HepG2 (cell line): ENCODE data around the gene BORCS5. TPM values are rescaled to one million over a fixed set of nuclear protein-coding genes. Genes with fewer than 3 reads are reported as not detected.
A peak's percentile ranks its signal among the peaks of the same experiment; 100 is the strongest.

Experiments used
- ATAD3A ChIP-seq: sonication (generic); formaldehyde crosslinking; IDR thresholded peaks from 2 replicates; pipeline ENCODE4 v1.4.0; 2020; ENCODE audit warnings: missing genetic modification reagents
- CREB3 ChIP-seq: sonication (generic); formaldehyde crosslinking; IDR thresholded peaks from 2 replicates; pipeline ENCODE4 v1.5.0; 2020; ENCODE audit warnings: missing genetic modification reagents
- E2F5 ChIP-seq: sonication (generic); formaldehyde crosslinking; conservative IDR thresholded peaks from 2 replicates; pipeline ENCODE4 v1.4.0; 2020; ENCODE audit warnings: missing genetic modification reagents
- FOSL2 ChIP-seq: sonication (generic); formaldehyde crosslinking; IDR thresholded peaks from 2 replicates; pipeline ENCODE4 v1.4.0; 2020; ENCODE audit warnings: missing genetic modification reagents
- HCFC1 ChIP-seq: fragments of 150-350 bp; IDR thresholded peaks from 2 replicates; pipeline ENCODE4 v1.6.1; 2014; ENCODE audit warnings: low read depth, low read length
- NKX3-1 ChIP-seq: sonication (generic); formaldehyde crosslinking; IDR thresholded peaks from 2 replicates; pipeline ENCODE4 v1.5.0; 2020; ENCODE audit warnings: missing genetic modification reagents
- POLR2AphosphoS5 ChIP-seq: IDR thresholded peaks from 2 replicates; pipeline ENCODE4 v1.6.1; 2012; ENCODE audit warnings: low read depth, low read length
- STAT5B ChIP-seq: sonication (generic); formaldehyde crosslinking; IDR thresholded peaks from 2 replicates; pipeline ENCODE4 v1.4.0; 2020; ENCODE audit warnings: missing genetic modification reagents
- ZNF260 ChIP-seq: sonication (generic); formaldehyde crosslinking; IDR thresholded peaks from 2 replicates; pipeline ENCODE4 v1.4.0; 2020; ENCODE audit warnings: missing genetic modification reagents, low read depth, mild to moderate bottlenecking, borderline replicate concordance
- ZNF264 ChIP-seq: sonication (generic); formaldehyde crosslinking; IDR thresholded peaks from 2 replicates; pipeline ENCODE4 v1.4.0; 2020; ENCODE audit warnings: missing genetic modification reagents
- ZNF30 ChIP-seq: sonication (generic); formaldehyde crosslinking; IDR thresholded peaks from 2 replicates; pipeline ENCODE4 v1.5.0; 2020; ENCODE audit warnings: mild to moderate bottlenecking, missing genetic modification reagents
- ZNF335 ChIP-seq: sonication (generic); formaldehyde crosslinking; IDR thresholded peaks from 2 replicates; pipeline ENCODE4 v1.4.0; 2020; ENCODE audit warnings: missing genetic modification reagents
- ZNF737 ChIP-seq: sonication (generic); formaldehyde crosslinking; IDR thresholded peaks from 2 replicates; pipeline ENCODE4 v1.5.0; 2020; ENCODE audit warnings: missing genetic modification reagents, mild to moderate bottlenecking, borderline replicate concordance
- ZNF766 ChIP-seq: sonication (generic); formaldehyde crosslinking; IDR thresholded peaks from 2 replicates; pipeline ENCODE4 v1.5.0; 2020; ENCODE audit warnings: missing genetic modification reagents, borderline replicate concordance
- ZNF816 ChIP-seq: sonication (generic); formaldehyde crosslinking; IDR thresholded peaks from 2 replicates; pipeline ENCODE4 v1.8.0; 2022; ENCODE audit warnings: missing genetic modification reagents, mild to moderate bottlenecking, borderline replicate concordance
- polyA plus RNA-seq, 8 experiments: library from polyadenylated mRNA; depleted of rRNA in 3 of 8; stranded (reverse) in 7 of 8; unstranded in 1 of 8; fragments of >200 nt; fragmentation: Illumina TruSeq in 4 of 8; extraction: Trizol in 4 of 8; gene quantifications; 2 replicates each; pipeline versions ENCODE4 v1.2.1 to v1.2.3, GENCODE V29; 2011 to 2016; ENCODE audit warnings: low read depth in 4 of 8, missing spikeins in 1 of 8, mixed read lengths in 1 of 8; ENCODE audit not compliant: insufficient read depth in 1 of 8
- total RNA-seq, 5 experiments: library from RNA; depleted of rRNA; stranded (reverse); fragments of >200 nt; fragmentation: Illumina TruSeq; extraction: Trizol; gene quantifications; 2 replicates each; pipeline ENCODE4 v1.2.3, GENCODE V29; 2016; ENCODE audit warnings: low read depth in 1 of 5
- TF ChIP-seq, protein P1 (sequence below): IDR thresholded peaks from 2 replicates; pipeline ENCODE4 v1.6.1; 2012; ENCODE audit warnings: low read length, improper control_type of control experiment
- TF ChIP-seq, protein P2 (sequence below): sonication (generic); formaldehyde crosslinking; IDR thresholded peaks from 2 replicates; pipeline ENCODE4 v1.4.0; 2020; ENCODE audit warnings: mild to moderate bottlenecking, missing genetic modification reagents
- TF ChIP-seq, protein P3 (sequence below): IDR thresholded peaks from 2 replicates; pipeline ENCODE4 v1.6.1; 2016; ENCODE audit warnings: low read depth
- TF ChIP-seq, protein P4 (sequence below): sonication (generic); formaldehyde crosslinking; IDR thresholded peaks from 2 replicates; pipeline ENCODE4 v1.8.0; 2023; ENCODE audit warnings: mild to moderate bottlenecking, missing genetic modification reagents

BORCS5 gene
- total and polyA plus RNA-seq, 2 of the 13 experiments (the other 11 are each of a cell fraction or from before 2014, with no cell fraction given): 3.9 to 4.7 TPM

- TF ChIP-seq, protein P1, sequence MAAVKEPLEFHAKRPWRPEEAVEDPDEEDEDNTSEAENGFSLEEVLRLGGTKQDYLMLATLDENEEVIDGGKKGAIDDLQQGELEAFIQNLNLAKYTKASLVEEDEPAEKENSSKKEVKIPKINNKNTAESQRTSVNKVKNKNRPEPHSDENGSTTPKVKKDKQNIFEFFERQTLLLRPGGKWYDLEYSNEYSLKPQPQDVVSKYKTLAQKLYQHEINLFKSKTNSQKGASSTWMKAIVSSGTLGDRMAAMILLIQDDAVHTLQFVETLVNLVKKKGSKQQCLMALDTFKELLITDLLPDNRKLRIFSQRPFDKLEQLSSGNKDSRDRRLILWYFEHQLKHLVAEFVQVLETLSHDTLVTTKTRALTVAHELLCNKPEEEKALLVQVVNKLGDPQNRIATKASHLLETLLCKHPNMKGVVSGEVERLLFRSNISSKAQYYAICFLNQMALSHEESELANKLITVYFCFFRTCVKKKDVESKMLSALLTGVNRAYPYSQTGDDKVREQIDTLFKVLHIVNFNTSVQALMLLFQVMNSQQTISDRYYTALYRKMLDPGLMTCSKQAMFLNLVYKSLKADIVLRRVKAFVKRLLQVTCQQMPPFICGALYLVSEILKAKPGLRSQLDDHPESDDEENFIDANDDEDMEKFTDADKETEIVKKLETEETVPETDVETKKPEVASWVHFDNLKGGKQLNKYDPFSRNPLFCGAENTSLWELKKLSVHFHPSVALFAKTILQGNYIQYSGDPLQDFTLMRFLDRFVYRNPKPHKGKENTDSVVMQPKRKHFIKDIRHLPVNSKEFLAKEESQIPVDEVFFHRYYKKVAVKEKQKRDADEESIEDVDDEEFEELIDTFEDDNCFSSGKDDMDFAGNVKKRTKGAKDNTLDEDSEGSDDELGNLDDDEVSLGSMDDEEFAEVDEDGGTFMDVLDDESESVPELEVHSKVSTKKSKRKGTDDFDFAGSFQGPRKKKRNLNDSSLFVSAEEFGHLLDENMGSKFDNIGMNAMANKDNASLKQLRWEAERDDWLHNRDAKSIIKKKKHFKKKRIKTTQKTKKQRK: no peak
- TF ChIP-seq FOSL2: peak; percentile 34
- TF ChIP-seq E2F5 (CRISPR knock-in tag): no peak
- no peak for TF ChIP-seq ATAD3A (CRISPR knock-in tag)
- TF ChIP-seq, protein P2, sequence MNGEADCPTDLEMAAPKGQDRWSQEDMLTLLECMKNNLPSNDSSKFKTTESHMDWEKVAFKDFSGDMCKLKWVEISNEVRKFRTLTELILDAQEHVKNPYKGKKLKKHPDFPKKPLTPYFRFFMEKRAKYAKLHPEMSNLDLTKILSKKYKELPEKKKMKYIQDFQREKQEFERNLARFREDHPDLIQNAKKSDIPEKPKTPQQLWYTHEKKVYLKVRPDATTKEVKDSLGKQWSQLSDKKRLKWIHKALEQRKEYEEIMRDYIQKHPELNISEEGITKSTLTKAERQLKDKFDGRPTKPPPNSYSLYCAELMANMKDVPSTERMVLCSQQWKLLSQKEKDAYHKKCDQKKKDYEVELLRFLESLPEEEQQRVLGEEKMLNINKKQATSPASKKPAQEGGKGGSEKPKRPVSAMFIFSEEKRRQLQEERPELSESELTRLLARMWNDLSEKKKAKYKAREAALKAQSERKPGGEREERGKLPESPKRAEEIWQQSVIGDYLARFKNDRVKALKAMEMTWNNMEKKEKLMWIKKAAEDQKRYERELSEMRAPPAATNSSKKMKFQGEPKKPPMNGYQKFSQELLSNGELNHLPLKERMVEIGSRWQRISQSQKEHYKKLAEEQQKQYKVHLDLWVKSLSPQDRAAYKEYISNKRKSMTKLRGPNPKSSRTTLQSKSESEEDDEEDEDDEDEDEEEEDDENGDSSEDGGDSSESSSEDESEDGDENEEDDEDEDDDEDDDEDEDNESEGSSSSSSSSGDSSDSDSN (CRISPR knock-in tag): peak; percentile 23; the same call in 1 of the 2 replicates
- TF ChIP-seq, protein P3, sequence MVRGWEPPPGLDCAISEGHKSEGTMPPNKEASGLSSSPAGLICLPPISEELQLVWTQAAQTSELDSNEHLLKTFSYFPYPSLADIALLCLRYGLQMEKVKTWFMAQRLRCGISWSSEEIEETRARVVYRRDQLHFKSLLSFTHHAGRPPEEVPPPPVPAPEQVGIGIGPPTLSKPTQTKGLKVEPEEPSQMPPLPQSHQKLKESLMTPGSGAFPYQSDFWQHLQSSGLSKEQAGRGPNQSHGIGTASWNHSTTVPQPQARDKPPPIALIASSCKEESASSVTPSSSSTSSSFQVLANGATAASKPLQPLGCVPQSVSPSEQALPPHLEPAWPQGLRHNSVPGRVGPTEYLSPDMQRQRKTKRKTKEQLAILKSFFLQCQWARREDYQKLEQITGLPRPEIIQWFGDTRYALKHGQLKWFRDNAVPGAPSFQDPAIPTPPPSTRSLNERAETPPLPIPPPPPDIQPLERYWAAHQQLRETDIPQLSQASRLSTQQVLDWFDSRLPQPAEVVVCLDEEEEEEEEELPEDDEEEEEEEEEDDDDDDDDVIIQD (CRISPR knock-in tag): peak; percentile 73; the same call in 1 of the 2 replicates
- TF ChIP-seq ZNF737: no peak
- TF ChIP-seq ZNF264 (CRISPR knock-in tag): no peak
- TF ChIP-seq CREB3: no peak
- no peak for TF ChIP-seq ZNF260 (CRISPR knock-in tag)
- TF ChIP-seq ZNF335 (CRISPR knock-in tag): no peak
- no peak for TF ChIP-seq STAT5B
- no peak for TF ChIP-seq NKX3-1 (CRISPR knock-in tag)
- TF ChIP-seq POLR2AphosphoS5: no peak
- TF ChIP-seq ZNF30 (CRISPR knock-in tag): no peak
- no peak for TF ChIP-seq HCFC1
- 0 out of 2 replicates have a peak, but pooled peaks have one; percentile 13 for TF ChIP-seq ZNF766
- TF ChIP-seq, protein P4, sequence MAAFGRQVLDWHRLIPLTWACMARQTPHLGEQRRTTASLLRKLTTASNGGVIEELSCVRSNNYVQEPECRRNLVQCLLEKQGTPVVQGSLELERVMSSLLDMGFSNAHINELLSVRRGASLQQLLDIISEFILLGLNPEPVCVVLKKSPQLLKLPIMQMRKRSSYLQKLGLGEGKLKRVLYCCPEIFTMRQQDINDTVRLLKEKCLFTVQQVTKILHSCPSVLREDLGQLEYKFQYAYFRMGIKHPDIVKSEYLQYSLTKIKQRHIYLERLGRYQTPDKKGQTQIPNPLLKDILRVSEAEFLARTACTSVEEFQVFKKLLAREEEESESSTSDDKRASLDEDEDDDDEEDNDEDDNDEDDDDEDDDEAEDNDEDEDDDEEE (CRISPR knock-in tag): no peak
- TF ChIP-seq ZNF816 (CRISPR knock-in tag): no peak
Observed at GRCh38 chr12:12384571-12385340, 27.9 kb downstream of the BORCS5 start (continued).
